Measurements from ENCODE around the gene ZMIZ1.

Gene ZMIZ1

GRCh38 chr10:79255007-79255507, 186.3 kb downstream of the ZMIZ1 start:
- DNase-seq: no peak

GRCh38 chr10:79256264-79256806, 187.6 kb downstream of the ZMIZ1 start:
- DNase-seq: no peak

DNA sequence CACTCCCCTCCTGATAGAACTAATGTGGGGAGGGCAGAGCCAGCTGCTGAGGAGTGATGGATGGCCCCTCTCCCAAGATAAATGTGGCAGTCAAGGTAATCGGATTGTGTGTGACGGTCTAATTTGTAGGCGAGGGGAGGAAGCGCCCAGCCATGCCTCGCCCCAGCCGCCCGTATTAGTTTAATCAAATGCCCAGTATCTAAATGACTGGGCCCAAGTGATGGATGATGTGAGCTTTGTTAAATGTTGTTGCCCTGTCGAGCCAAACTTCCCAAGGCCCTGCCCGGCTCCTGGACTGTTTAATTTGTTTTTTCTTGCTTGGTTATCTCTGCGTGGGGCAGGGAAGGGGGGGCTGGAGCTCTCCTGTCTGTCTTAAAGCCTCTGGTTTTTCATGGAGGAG, 190.1 kb downstream of the ZMIZ1 start:
- DNase-seq: no peak

DNA sequence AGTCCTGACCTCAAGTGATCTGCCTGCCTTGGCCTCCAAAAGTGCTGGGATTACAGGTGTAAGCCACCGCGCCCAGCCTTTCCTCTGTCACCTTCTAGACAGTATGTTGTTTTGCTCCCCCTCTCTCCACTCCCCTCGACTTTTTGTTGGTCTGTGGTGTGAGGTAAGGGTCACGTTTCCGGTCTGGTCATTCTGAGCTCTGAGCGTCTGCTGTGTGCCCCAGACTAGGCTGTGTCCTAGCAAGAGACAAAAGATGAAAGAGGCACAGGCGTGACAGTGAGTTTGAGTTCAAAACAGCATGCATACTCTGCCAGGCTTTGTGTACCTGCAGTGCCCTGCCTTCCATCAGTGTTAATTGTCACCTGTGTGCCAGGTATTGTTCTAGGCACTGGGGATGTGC, 191.1 kb downstream of the ZMIZ1 start:
- DNase-seq: no peak

DNA sequence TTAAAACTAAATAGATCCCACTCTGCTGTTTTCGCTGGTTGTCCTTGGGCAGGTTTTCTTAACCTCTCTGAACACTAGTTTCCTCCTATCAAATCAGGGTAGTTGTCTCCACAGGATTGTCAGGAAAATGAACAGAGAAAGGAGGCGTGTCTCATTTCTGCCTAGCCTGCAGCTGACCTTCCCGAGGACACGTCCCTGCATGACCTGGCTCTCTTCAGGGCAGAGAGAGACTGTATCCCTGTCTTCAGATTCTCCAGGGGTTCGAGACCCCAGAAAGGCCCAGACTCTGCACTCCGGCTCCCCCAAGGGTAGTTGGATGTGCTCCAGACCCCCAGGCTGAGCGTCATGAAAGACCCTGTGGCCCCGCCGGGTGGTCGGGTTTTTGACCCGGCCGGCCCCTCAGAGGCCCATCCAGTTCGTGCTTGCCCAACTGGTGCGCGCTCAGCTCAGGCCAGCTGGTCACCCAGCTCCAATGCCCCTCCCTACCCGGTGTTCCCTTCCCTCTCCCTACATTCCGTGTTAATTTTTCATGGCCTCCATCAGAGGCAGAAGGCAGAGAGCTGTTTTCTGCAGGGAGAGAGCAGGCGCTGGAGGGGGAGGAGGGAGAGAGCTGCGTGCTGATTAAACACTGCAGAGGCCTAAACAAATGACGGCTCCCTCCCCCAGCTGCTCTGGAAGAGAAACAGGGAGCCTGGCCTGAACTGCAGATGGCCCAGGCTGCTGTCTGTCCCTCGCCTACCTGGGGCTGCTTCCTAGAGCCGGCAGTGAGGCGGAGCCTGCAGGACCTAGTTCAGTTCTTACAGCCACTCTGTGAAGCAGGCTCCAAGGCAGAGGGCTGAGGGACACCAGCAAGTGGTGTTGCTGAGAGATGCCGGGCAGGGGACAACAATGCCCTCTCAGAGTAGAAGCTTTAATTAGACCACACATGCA, 192.3 kb downstream of the ZMIZ1 start:
- DNase-seq: no peak

- DNase-seq: no peak
Observed at GRCh38 chr10:79262131-79262530, 193.4 kb downstream of the ZMIZ1 start.

DNA sequence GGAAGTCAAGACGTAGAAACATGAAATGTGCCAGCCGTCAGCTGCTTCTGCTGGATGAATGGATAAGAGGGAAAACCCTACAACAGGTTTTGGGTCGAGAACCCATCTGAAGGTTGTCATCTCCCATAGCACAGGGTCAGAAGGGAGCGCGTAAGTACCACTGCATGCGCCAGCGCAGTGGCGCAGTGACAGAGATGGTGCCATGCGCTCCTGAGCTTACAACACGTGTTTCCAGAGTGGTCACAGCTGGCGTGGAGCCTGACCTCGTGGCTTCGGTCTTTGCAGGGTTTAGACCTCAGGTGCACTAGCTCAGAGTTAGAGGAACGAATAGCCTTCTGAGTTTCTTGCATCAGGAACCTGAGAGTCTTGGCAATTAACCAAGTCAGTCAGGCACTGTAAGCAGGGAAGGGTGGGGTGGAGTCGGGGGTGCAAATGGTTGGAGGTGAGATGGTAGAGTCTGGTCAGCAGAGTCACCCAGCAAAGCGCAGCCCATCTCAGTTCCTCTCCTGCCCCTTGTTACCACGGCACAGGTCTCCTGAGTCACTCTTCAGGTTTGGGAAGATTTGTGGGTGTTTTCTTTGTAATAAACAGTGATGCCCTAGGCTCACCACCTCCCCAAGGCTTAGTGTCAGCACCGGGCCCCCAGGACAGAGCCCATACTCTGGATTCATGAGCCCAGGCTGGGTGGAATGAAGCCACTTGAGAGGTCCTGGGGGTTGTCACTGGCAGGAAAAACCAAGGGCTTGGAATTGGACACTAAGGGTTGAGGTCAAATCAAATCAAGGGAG, 194.4 kb downstream of the ZMIZ1 start:
- DNase-seq: no peak

DNA sequence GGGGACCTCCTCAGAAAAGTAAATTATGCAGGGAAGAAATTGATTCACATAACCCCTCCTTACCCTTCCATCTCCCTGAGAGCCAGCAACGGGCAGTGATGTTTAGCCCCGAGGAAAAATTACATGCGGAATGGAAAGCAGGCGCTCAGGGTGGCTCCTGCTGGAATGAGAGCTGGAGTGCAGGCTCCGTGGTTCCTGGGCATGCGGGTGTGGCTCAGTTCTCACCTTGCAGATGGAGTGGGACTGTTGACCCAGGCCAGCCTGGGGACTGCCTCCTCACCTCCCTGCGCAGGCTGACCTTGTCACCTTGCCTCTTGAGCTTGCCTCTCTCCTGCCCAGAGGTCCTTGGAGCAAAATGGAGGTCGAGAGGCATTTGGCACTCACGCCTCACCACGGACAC, 195.2 kb downstream of the ZMIZ1 start:
- no peak for DNase-seq

GRCh38 chr10:79264942-79265341, 196.2 kb downstream of the ZMIZ1 start:
- DNase-seq: no peak

DNA sequence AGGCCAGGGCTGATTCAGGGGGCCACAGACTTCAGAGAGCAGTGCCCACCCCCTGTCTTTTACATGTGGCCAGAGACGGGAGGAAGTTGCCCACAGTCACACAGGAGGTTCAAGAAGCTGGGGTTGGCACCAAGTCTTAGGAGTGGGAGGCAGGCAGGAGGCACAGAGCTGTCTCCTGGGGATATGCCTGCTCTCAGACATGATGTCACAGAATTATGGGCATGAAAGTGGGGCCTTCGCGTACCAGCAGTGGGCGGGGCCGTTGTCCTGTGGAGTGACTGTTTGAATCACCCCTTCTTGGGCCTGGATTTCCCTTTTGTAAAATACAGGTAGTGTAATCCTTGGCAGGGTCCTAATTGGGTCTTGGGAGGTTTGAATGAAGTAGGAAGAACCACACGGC, 197.3 kb downstream of the ZMIZ1 start:
- peak; percentile 58 for DNase-seq

- DNase-seq: peak; percentile 86
Observed at GRCh38 chr10:79266543-79267312, 198.0 kb downstream of the ZMIZ1 start.

GRCh38 chr10:79267499-79267898, 198.7 kb downstream of the ZMIZ1 start:
- DNase-seq: no peak

- DNase-seq: no peak
Observed at GRCh38 chr10:79268161-79268601, 199.4 kb downstream of the ZMIZ1 start.

DNA sequence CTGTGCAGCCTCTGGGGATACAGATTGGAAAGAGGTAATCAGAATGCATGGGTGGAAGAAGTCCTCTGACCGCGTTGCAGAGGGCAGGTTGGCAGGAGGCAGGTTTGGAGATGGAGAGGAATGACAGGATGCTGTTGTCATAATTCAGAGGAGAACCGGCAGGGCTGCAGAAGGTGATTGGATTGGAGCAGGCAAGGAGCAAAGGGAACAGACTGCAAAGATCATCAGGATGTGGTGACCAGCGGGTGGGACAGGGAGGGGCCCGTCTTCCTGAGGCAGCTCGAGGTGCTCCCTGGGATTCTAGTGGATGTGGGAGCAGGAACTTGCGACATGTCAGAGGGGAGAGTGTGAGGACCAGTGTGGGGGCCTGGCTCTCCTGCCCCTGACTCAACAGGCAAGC, 200.0 kb downstream of the ZMIZ1 start:
- no peak for DNase-seq

DNA sequence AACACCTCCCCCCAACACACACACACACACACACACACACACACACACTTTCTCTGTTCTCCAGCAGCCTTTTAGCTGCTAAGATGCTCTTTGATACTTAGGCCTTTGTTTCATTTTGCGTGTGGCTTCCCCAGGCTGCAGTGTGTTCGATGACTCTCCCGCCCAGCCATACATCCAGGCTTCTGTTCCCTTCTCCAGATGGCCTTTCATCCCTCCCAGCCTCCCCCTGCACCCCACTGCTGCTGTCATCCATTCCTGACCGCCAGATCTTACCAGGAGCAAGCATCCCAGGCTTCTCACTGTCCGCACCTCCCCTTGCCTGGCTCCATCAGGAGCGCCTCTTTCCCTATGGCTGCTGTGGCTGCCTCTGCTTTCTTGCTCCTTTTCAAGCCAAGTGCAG, 200.7 kb downstream of the ZMIZ1 start:
- DNase-seq: no peak

DNA sequence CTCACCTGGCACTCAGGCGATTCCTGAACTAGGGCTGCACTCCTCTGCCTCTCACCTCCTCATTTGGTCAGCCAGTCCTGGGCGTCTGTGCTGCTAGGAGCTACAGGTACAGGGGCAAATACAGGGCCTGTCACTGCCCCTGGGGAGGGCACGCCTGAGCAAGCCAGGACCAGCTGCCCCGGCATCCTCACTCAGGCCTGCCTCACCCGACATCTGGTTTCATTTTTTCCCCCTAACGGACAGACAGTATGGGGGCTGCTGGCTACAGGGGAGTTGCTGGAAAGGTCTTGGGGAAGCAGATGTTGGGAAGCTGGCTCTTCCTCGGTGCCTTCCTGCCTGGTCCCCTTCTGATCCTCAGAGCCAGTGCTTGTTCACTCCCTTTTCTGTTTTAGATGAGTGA, 201.2 kb downstream of the ZMIZ1 start:
- DNase-seq: no peak

DNA sequence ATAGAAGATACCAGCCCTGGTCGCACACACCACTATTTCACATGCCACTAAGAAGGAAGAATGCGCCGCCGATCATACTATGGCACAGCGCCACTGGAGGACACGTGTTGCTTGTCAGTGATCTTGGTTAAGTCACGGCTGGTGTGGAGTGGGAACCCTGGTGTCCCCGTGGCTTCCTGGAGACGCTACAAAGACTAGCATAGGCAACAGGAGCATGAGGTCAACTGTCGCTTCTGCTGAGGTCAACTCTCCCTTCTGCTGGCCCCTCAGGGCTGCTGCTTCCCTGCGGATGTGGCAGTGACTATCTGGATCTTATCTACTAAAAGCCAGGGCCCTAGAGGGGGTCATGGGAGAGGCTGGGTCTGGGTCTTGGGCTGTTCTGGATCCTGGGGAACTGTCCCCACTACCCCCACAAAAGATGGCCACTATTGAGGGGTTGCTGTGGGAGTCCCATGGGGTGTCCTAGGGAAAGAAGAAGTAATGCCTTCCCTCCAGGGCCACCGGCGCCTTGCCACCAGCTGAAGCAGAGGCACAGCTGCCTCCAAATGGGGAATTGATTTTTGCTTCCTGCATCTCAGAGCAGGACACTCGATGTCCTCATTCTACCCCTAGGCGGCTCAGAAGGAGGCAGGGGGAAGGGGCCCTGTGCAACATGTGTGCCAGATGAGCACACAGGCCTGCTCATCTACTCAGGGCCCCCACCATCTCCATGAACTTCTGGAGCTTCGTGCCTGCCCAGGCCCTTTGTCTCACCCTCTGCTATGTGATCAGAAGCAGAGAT, 201.9 kb downstream of the ZMIZ1 start:
- no peak for DNase-seq

DNA sequence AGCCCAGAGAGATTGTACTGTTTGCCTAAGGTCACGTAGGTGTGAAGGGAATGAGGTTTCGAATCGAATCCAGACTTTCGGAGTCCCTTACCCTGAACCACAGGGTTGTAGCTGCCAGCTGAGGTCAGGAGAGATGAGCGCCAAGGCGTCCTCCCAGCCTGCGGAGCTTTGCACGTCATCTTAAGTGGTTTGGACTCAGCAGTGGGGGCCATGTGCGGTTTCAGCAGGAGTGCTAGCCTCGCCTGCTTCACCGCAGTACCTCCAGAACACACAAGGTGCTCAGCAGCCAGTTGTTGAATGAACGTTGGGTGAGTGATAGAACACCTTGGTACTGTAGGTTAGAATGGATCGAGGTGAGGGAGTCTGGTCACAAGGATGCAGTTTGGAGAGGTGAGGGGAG, 203.6 kb downstream of the ZMIZ1 start:
- DNase-seq: no peak

GRCh38 chr10:79273604-79274003, 204.8 kb downstream of the ZMIZ1 start:
- no peak for DNase-seq

GRCh38 chr10:79274279-79275104, 205.7 kb downstream of the ZMIZ1 start:
- DNase-seq: no peak

DNA sequence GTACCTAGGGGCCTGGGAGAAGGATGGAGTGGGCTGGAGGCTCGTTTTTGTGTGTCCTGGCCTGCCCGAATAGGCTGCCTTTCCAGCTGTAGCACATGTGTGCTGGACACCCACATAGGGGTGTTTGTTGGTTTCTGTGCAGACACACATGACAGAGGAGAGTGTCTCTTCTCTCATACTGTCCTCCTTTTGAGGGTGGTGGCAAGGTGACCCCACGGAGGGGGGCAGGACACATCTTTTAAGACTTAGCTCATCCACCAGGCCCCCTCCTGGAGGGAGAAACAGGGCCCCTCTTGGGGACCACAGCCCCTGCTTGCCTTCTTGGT, 206.3 kb downstream of the ZMIZ1 start:
- no peak for DNase-seq

Data from activated CD4-positive, alpha-beta T cell treated with anti-CD3 and anti-CD28 coated beads, Interleukin-2, amount 50 U/mL, for 16 hours (primary cell).